GM10266 (cell line): ENCODE results near the gene RHBDL1.

Experiments used
- DNase-seq: peaks from one replicate; pipeline ENCODE4 v3.0.0; 2012; ENCODE audit errors: extremely low spot score
- TF ChIP-seq, protein P1 (sequence below): IDR thresholded peaks from 2 replicates; pipeline ENCODE4 v1.5.1; 2012; ENCODE audit warnings: mild to moderate bottlenecking, low read depth; ENCODE audit not compliant: control insufficient read depth, insufficient read depth; ENCODE audit errors: missing control alignments

The RHBDL1 gene

DNA sequence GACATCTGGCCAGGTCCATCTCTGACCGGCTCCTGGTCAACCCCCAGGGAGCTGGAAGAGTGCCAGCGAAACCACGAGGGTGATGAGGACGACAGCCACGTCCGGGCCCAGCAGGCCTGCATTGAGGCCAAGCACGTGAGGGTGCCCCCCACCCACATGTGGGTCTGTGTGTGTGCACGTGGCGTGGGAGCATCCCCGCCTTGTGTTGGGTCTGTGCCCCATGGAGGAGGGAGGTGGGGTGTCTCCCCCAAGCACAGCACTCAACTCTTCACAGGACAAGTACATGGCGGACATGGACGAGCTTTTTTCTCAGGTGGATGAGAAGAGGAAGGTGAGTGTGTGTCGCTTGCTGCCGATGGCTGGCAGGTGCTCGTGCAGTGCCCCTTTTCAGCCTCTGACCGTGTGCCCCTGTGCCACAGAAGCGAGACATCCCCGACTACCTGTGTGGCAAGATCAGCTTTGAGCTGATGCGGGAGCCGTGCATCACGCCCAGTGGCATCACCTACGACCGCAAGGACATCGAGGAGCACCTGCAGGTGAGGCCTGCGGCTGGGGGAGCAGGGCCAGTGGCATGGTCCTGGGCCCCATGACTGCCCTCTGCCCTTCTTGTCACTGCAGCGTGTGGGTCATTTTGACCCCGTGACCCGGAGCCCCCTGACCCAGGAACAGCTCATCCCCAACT is 6.4 kb downstream of the RHBDL1 start:
- TF ChIP-seq, protein P1, sequence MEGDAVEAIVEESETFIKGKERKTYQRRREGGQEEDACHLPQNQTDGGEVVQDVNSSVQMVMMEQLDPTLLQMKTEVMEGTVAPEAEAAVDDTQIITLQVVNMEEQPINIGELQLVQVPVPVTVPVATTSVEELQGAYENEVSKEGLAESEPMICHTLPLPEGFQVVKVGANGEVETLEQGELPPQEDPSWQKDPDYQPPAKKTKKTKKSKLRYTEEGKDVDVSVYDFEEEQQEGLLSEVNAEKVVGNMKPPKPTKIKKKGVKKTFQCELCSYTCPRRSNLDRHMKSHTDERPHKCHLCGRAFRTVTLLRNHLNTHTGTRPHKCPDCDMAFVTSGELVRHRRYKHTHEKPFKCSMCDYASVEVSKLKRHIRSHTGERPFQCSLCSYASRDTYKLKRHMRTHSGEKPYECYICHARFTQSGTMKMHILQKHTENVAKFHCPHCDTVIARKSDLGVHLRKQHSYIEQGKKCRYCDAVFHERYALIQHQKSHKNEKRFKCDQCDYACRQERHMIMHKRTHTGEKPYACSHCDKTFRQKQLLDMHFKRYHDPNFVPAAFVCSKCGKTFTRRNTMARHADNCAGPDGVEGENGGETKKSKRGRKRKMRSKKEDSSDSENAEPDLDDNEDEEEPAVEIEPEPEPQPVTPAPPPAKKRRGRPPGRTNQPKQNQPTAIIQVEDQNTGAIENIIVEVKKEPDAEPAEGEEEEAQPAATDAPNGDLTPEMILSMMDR, result no peak
- no peak for DNase-seq

DNA sequence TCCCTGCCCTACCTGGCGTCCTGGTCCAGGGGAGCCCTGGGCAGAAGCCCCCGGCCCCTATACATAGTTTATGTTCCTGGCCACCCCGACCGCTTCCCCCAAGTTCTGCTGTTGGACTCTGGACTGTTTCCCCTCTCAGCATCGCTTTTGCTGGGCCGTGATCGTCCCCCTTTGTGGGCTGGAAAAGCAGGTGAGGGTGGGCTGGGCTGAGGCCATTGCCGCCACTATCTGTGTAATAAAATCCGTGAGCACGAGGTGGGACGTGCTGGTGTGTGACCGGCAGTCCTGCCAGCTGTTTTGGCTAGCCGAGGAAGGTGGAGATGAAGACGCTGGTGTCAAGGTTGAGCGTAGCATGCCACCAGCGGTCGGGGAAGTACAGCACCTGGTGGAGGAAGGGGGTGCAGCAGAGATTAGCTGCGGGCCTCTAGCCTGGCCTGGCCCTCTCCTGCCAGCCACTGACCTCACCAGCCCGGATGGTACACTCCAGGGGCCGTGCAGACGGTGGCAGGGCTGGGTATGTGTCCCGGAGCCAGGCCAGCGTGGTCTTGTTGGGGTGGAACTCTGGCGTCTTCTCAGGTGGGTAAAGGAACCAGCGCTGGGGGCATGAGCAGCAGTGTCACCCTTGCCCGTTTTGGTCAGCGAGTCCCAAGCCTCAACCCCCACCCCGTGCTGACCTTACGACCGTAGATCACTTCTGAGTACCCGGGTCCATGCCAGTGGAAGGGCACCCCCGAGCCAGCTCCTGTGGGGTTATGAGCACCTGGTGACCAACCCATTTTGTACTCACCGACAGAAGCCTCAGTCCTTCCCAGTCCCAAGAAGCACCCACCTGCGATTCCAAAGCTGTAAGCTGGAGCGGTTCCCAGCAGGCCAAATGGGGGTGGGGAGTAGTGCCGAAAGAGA is 7.3 kb downstream of the RHBDL1 start:
- TF ChIP-seq, protein P1, result no peak
- no peak for DNase-seq

DNA sequence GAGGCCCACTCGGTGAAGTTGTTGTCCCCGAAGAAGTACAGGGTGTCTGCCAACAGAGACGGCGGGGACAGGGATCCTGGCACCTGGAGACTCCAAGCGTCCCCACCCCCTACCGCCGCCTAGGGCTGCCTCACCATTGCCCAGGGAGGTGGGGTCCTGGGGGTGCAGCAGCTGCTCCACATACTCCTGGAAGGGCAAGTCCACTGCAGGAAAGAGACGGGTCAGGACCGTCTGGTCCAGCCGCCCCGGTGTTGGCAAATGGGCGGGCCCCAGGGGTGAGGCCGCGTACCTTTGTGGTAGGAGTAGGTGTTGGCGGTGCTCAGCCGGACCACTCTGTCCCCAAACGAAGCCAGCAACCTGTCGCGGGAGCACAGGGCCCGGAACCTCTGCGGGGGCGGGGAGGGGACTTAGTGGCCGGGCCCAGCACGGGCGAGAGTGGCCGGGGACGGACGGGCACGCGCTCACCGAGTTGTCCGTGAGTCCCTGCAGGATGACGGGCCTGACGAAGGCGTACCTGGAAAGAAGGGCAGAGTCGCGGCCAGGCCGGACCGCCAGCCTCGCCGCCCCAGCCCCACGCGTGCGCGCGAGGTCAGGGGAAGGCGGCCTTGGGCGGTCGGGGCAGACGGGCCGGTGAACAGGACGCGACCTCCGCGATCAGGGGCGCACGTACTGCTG is 8.1 kb downstream of the RHBDL1 start:
- TF ChIP-seq, protein P1, result no peak
- DNase-seq, result no peak

DNA sequence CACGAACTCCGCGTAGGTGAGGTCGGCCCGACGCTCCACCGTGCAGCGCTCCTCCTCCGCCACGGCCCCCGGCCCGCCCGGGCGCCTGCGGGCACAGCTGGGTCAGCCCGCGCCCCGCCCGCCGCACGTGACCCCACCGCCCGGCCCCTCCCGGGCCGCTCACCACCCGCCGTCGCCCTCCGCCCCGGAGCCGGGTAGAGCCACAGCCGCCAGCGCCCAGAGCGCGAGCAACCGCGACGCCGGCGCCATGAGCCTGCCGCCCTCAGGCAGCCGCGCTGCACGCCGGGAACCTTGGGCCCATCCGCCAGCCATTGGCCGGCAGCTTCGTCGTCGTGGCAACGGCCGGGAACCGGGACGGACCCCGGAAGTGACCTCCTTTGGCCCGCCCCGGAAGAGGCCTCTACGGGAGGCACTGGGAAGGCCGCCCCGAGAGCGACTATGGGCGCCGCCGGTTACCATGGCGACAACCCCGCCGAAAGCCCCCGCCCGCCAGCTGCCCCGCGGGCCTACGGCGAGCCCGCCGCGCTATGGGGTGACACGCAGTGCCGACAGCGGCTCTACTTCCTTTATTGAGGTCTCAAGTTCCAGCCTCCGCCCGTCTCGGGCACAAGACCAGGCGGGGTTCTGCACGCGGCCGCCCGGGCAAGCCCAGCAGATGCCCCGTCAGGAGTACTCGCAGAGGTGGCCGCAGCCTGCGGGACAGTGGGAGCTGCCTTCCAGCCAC is 8.8 kb downstream of the RHBDL1 start, which contains the start of gene JMJD8:
Gene JMJD8, minus strand, starts transcription at position 264 of the 724 bp plus-strand sequence. Its CDS starts 15 bp downstream, at position 249.
- TF ChIP-seq, protein P1, result no peak
- peak; percentile 99 for DNase-seq

DNA sequence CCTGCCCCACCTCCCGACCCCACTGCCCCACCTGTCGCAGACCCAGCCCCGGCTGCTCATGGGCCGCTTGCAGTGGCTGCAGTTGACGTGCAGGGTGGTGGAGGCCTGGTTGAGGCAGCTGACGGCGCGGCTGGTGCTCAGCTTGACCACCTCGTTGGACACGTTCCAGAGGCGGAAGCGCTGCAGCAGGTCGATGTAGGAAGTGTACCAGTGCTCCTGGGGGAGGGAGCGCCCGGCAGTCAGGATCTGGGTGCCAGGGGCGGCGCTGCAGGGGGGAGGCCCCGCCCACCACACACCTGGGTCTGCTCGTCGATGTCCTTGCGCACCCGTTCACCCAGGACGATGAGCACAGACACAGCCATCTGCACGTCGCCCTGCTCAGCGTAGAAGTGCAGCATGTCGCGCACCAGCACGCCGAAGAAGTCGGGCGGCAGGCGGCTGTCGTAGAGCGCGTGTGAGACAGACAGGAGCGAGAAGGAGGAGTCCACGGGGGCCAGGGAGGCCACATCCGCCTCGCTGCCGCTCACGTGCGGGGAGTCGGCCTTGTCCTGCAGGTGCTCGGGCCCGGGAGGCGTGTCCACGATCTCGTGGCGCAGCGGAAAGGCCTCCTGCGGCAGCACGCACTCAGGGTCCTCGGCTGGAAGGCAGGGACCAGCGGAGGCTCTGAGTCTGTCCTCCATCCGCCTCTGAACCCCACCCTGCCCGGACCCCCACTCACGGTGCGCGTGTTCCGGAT is 9.7 kb downstream of the RHBDL1 start:
- no peak for DNase-seq
- TF ChIP-seq, protein P1, result no peak

GRCh38 chr16:685967-686366 is 10.5 kb downstream of the RHBDL1 start:
- TF ChIP-seq, protein P1, result peak; percentile 46
- DNase-seq, result no peak
